HepG2 (cell line): ENCODE results near the gene SERINC2. TPM values are rescaled to one million over a fixed set of nuclear protein-coding genes. Genes with fewer than 3 reads are reported as not detected.

Experiments used
- ATAC-seq: fragments of 200-7000 bp; cut with Tn5 transposase; 3 replicates; pipeline ENCODE4 v1.9.1; 2020; ENCODE audit warnings: mild to moderate bottlenecking, moderate library complexity
- BruUV-seq: library from RNA; stranded (reverse); fragments of 400-500 nt; replicated peaks from 2 replicates; lab custom pipeline; 2021; lab: Mats Ljungman, UMichigan
- CTCF ChIA-PET: fragments of 300-600 bp; formaldehyde crosslinking; extraction: SDS; loops from one replicate; lab custom pipeline; 2021; ENCODE audit warnings: low total read pairs, inconsistent platforms, low intra/inter-chr PET ratio; lab: Yijun Ruan, JAX
- POLR2A ChIA-PET: fragments of 350-600 bp; sonication (Branson Sonifier 250); formaldehyde crosslinking; loops from one replicate; lab custom pipeline; 2020; ENCODE audit warnings: antibody characterized with exemption, inconsistent platforms; lab: Yijun Ruan, JAX
- DNase-seq: peaks from one replicate; pipeline ENCODE4 v3.0.0-alpha.2; 2015; ENCODE audit warnings: low spot score
- FAIRE-seq: peaks from 3 replicates; lab custom pipeline; 2011; peaks lifted over from hg19 to GRCh38; lab: Jason Lieb, UNC
- H2AFZ ChIP-seq: one replicate; pipeline ENCODE4 v1.6.1; 2011; ENCODE audit warnings: low read length, inconsistent platforms
- H3K27ac ChIP-seq: fragments of 300-600 bp; 3 replicates; pipeline ENCODE4 v1.8.0; 2011; ENCODE audit warnings: mixed run types, mild to moderate bottlenecking, mixed read lengths, low read length, inconsistent platforms; ENCODE audit not compliant: insufficient read depth; ENCODE audit errors: extremely low read length
- H3K27me3 ChIP-seq, 2 experiments: fragments of 200-600 bp in 1 of 2; 2 replicates in 1 of 2; 3 replicates in 1 of 2; pipeline versions ENCODE4 v1.6.0 to v1.8.0; 2011; ENCODE audit warnings: low read length in 2 of 2, mild to moderate bottlenecking in 2 of 2, moderate library complexity in 2 of 2, inconsistent platforms in 1 of 2; ENCODE audit not compliant: insufficient read depth in 2 of 2, control insufficient read depth in 1 of 2
- H3K36me3 ChIP-seq, 2 experiments: fragments of 200-600 bp in 1 of 2; replicated peaks in 1 of 2; 2 replicates in 1 of 2; 3 replicates in 1 of 2; pipeline versions ENCODE4 v1.5.1 to v1.8.0; 2011; ENCODE audit warnings: low read length in 2 of 2, inconsistent platforms in 1 of 2; ENCODE audit not compliant: insufficient read depth in 2 of 2, control insufficient read depth in 1 of 2
- H3K4me1 ChIP-seq: 2 replicates; pipeline ENCODE4 v1.5.1; 2012; ENCODE audit warnings: low read length, inconsistent platforms; ENCODE audit not compliant: insufficient read depth
- H3K4me2 ChIP-seq: 2 replicates; pipeline ENCODE4 v1.6.0; 2011; ENCODE audit warnings: low read depth, low read length, inconsistent platforms
- H3K4me3 ChIP-seq, 3 experiments: fragments of 200-600 bp in 1 of 3; sonication (generic), shearing (Covaris generic) in 1 of 3; replicated peaks in 1 of 3; 2 replicates each; pipeline ENCODE4 v1.5.1; 2011 to 2016; ENCODE audit warnings: low read length in 3 of 3, inconsistent platforms in 2 of 3, low read depth in 2 of 3, mild to moderate bottlenecking in 2 of 3, control low read depth in 1 of 3, mixed read lengths in 1 of 3; ENCODE audit not compliant: insufficient read depth in 1 of 3
- H3K79me2 ChIP-seq: one replicate; pipeline ENCODE4 v1.6.1; 2011; ENCODE audit warnings: low read length, inconsistent platforms; ENCODE audit not compliant: insufficient read depth
- H3K9ac ChIP-seq: 2 replicates; pipeline ENCODE4 v1.6.0; 2011; ENCODE audit warnings: mild to moderate bottlenecking, low read depth, low read length, inconsistent platforms; ENCODE audit not compliant: insufficient read depth
- H3K9me3 ChIP-seq: 2 replicates; pipeline ENCODE4 v1.5.1; 2012; ENCODE audit warnings: mild to moderate bottlenecking, low read length
- H4K20me1 ChIP-seq: 2 replicates; pipeline ENCODE4 v1.6.0; 2011; ENCODE audit warnings: inconsistent platforms, mild to moderate bottlenecking, low read length, moderate library complexity; ENCODE audit not compliant: insufficient read depth
- CBX1 ChIP-seq: IDR thresholded peaks from one replicate; pipeline ENCODE4 v1.6.1; 2016; ENCODE audit warnings: antibody characterized with exemption, low read depth
- SALL2 ChIP-seq: sonication (generic); formaldehyde crosslinking; IDR thresholded peaks from 2 replicates; pipeline ENCODE4 v1.8.1; 2023; ENCODE audit warnings: mild to moderate bottlenecking, missing genetic modification reagents, inconsistent platforms
- ZMYM3 ChIP-seq: sonication (generic); formaldehyde crosslinking; IDR thresholded peaks from 2 replicates; pipeline ENCODE4 v1.5.1; 2020; ENCODE audit warnings: mild to moderate bottlenecking, missing genetic modification reagents
- ZNF3 ChIP-seq: IDR thresholded peaks from 2 replicates; pipeline ENCODE4 v1.7.0; 2017; ENCODE audit warnings: inconsistent platforms
- ZNF816 ChIP-seq: sonication (generic); formaldehyde crosslinking; IDR thresholded peaks from 2 replicates; pipeline ENCODE4 v1.8.0; 2022; ENCODE audit warnings: missing genetic modification reagents, mild to moderate bottlenecking, borderline replicate concordance
- WGBS: methylation state at CpG from one replicate; pipeline ENCODE4 v1.1.6; 2017; ENCODE audit warnings: low lambda C conversion rate; 5-methylcytosine and 5-hydroxymethylcytosine counted together
- in situ Hi-C: cut with HindIII; loops from 2 replicates; pipeline ENCODE4 v1.10.0; 2017; ENCODE audit warnings: low pct_unique_long_range_greater_than_20kb; ENCODE audit not compliant: extremely low pct_ligation_motif_present
- intact Hi-C: fragments of 100-400 bp; cut with micrococcal nuclease; formaldehyde crosslinking; loops from one replicate; pipeline ENCODE4 v1.10.0; 2022; ENCODE audit not compliant: unreplicated experiment
- polyA plus RNA-seq, 8 experiments: library from polyadenylated mRNA; depleted of rRNA in 3 of 8; stranded (reverse) in 7 of 8; unstranded in 1 of 8; fragments of >200 nt; fragmentation: Illumina TruSeq in 4 of 8; extraction: Trizol in 4 of 8; gene quantifications; 2 replicates each; pipeline versions ENCODE4 v1.2.1 to v1.2.3, GENCODE V29; 2011 to 2016; ENCODE audit warnings: low read depth in 4 of 8, missing spikeins in 1 of 8, mixed read lengths in 1 of 8; ENCODE audit not compliant: insufficient read depth in 1 of 8
- total RNA-seq, 5 experiments: library from RNA; depleted of rRNA; stranded (reverse); fragments of >200 nt; fragmentation: Illumina TruSeq; extraction: Trizol; gene quantifications; 2 replicates each; pipeline ENCODE4 v1.2.3, GENCODE V29; 2016; ENCODE audit warnings: low read depth in 1 of 5
- TF ChIP-seq, protein P1 (sequence below): sonication (generic); formaldehyde crosslinking; IDR thresholded peaks from 2 replicates; pipeline ENCODE4 v1.4.0; 2020; ENCODE audit warnings: mild to moderate bottlenecking, low read depth, missing genetic modification reagents

Gene SERINC2
- total and polyA plus RNA-seq, 2 of the 13 experiments (the other 11 are each of a cell fraction or from before 2014, with no cell fraction given), result 4.8 to 126 TPM

DNA sequence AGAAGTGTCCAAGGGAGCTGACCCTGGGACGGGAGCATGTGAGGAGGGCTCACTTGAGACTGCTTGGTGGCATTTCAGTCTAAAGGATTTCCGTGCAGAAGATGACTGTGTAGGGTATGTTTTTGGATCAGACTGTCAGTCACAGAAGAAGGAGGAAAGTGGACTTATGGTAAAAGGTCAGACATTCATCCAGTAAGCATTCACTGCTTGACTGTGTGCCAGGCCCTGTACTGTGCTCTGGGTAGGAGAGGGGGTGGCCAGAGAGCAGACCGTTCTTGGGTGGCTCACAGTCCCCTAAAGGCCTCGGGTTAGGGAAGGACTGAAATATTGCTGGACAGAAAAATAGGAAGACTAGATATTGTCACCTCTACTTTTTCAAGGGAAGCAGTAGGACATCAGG is 2.1 kb upstream of the SERINC2 start:
- no TSS peak for BruUV-seq
- DNase-seq (no peak), FAIRE-seq (no peak), ATAC-seq (no peak)
- no peak overlapping the region for H2AFZ ChIP-seq
- H3K9ac ChIP-seq, result no peak overlapping the region
- POLR2A ChIA-PET, result no interaction called here
- H3K4me2 ChIP-seq, result no peak overlapping the region
- no peaks in the 10 kb centered on the region for H3K9me3 ChIP-seq
- no peaks in the 10 kb centered on the region for H4K20me1 ChIP-seq
- TF ChIP-seq, protein P1, sequence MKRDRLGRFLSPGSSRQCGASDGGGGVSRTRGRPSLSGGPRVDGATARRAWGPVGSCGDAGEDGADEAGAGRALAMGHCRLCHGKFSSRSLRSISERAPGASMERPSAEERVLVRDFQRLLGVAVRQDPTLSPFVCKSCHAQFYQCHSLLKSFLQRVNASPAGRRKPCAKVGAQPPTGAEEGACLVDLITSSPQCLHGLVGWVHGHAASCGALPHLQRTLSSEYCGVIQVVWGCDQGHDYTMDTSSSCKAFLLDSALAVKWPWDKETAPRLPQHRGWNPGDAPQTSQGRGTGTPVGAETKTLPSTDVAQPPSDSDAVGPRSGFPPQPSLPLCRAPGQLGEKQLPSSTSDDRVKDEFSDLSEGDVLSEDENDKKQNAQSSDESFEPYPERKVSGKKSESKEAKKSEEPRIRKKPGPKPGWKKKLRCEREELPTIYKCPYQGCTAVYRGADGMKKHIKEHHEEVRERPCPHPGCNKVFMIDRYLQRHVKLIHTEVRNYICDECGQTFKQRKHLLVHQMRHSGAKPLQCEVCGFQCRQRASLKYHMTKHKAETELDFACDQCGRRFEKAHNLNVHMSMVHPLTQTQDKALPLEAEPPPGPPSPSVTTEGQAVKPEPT (CRISPR knock-in tag), result no peak
- TF ChIP-seq ZNF3 (CRISPR knock-in tag) (peak; percentile 69; the same call in 1 of the 2 replicates), ZMYM3 (CRISPR knock-in tag) (0 out of 2 replicates have a peak, but pooled peaks have one; percentile 14)
- H3K4me1 ChIP-seq, result peaks cover 43% of the 10 kb centered on the region
- no peak overlapping the region for H3K27ac ChIP-seq
- 10% methylated on average over 4 of the region's 4 CpGs for WGBS
- in situ Hi-C loops (no loop called here), intact Hi-C loops (no loop called here)
- CTCF ChIA-PET, result no interaction called here
- H3K79me2 ChIP-seq, result peaks cover 15% of the 10 kb centered on the region
- peaks cover 2 to 49% of the 10 kb centered on the region in 2 experiments; a peak in 2 of 5 replicates for H3K27me3 ChIP-seq
- no peak overlapping the region for H3K4me3 ChIP-seq
- H3K36me3 ChIP-seq, result no peaks in the 10 kb centered on the region; a peak in 1 of 5 replicates

DNA sequence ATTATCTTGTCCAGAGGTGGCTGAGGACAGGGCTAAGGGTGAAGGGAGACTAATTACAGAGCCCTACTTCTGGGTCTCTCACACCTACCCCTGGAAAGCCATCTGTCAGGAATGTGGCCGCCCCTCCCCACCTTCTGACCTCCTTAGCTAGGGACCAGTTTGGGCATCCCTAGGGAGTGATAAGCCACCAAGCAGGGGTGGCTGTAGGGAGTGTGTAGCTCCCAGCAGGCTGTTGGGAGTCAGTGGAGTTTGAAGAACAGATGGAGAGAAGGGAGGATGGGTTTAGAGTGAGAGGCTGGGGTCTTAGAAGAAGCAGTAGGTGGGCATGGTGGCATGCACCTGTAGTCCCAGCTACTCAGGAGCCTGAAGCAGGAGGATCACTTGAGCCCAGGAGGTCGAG is 808 bp upstream of the SERINC2 start:
- Histone ChIP-seq H3K4me3 (peak overlapping the region in 2 of 3 experiments; percentile 88 to 97; a peak in 3 of 6 replicates), H3K27me3 (peaks cover 2 to 45% of the 10 kb centered on the region in 2 experiments; a peak in 2 of 5 replicates), H3K4me1 (peaks cover 57% of the 10 kb centered on the region), H3K9ac (no peak overlapping the region), H3K27ac (no peak overlapping the region), H4K20me1 (no peaks in the 10 kb centered on the region), H3K79me2 (peaks cover 18% of the 10 kb centered on the region), H3K36me3 (no peaks in the 10 kb centered on the region; a peak in 1 of 5 replicates), H2AFZ (no peak overlapping the region), H3K9me3 (no peaks in the 10 kb centered on the region), H3K4me2 (peak overlapping the region; percentile 89)
- ChIA-PET POLR2A (no interaction called here), CTCF (no interaction called here)
- ATAC-seq (no peak), DNase-seq (no peak), FAIRE-seq (no peak)
- in situ Hi-C loops (no loop called here), intact Hi-C loops (no loop called here)
- 41% methylated on average over 2 of the region's 2 CpGs for WGBS
- BruUV-seq, result no TSS peak
- TF ChIP-seq CBX1 (no peak), SALL2 (CRISPR knock-in tag) (no peak), ZNF816 (CRISPR knock-in tag) (no peak)
